ENCODE data around the gene PBX2.

DNA sequence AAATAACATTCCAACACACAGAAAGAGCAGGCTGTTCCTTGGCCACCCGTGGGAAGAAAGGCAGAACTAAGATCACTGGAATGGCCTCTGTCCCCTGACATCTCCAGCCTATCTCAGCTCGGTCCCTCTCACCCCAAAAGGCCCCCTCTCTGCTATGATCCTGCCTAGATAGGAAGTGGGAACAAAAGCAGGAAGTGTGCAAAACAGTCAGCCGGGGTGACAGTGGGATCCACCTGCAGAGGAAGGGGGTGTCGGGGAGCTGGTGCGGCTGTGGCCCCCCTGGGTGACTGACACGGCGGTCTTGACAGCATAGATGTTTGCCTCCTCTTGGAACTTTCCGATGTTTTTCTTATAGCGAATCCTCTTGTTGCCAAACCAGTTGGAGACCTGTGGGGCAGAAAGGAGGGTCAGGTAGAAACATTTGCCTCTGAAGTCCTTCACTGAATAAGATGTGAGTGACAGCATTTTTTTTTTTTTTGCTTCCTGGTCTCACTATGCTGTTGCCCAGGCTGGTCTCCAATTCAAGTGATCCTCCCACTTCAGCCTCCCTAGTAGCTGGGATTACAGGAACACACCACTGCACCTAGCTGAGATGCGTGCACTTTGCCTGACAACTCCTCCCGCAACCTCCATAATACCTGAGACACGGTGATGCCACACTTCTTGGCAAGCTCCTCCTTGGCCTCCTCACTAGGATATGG is 2.8 kb downstream of the PBX2 start:
- TF ChIP-seq, protein P1, sequence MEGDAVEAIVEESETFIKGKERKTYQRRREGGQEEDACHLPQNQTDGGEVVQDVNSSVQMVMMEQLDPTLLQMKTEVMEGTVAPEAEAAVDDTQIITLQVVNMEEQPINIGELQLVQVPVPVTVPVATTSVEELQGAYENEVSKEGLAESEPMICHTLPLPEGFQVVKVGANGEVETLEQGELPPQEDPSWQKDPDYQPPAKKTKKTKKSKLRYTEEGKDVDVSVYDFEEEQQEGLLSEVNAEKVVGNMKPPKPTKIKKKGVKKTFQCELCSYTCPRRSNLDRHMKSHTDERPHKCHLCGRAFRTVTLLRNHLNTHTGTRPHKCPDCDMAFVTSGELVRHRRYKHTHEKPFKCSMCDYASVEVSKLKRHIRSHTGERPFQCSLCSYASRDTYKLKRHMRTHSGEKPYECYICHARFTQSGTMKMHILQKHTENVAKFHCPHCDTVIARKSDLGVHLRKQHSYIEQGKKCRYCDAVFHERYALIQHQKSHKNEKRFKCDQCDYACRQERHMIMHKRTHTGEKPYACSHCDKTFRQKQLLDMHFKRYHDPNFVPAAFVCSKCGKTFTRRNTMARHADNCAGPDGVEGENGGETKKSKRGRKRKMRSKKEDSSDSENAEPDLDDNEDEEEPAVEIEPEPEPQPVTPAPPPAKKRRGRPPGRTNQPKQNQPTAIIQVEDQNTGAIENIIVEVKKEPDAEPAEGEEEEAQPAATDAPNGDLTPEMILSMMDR (IDR thresholded peaks at IDR 0.05; ENCODE audit: low read length), result no peak
- no peak for TF ChIP-seq EZH2 (optimal IDR thresholded peaks at IDR 0.05; ENCODE audit: low read depth, low read length)
- TF ChIP-seq EZH2phosphoT487 (IDR thresholded peaks at IDR 0.05; ENCODE audit: low read length), result no peak

Measured in MM.1S (cell line).